GM10266 (cell line): ENCODE results near the gene ANGPTL4.
"Not testable (repeated sequence)": the region's sequence is repeated elsewhere in the genome, so short reads cannot be mapped to it uniquely, and the experiment has no call there.

Source experiments
- DNase-seq: peaks from one replicate; pipeline ENCODE4 v3.0.0; 2012; ENCODE audit errors: extremely low spot score
- TF ChIP-seq, protein P1 (sequence below): IDR thresholded peaks from 2 replicates; pipeline ENCODE4 v1.5.1; 2012; ENCODE audit warnings: mild to moderate bottlenecking, low read depth; ENCODE audit not compliant: control insufficient read depth, insufficient read depth; ENCODE audit errors: missing control alignments

The ANGPTL4 gene

GRCh38 chr19:8363803-8364771, at the start of gene ANGPTL4:
Gene ANGPTL4 (plus strand): TSS chr19:8364155. CDS start chr19:8364322, 167 bp downstream.
- TF ChIP-seq, protein P1, sequence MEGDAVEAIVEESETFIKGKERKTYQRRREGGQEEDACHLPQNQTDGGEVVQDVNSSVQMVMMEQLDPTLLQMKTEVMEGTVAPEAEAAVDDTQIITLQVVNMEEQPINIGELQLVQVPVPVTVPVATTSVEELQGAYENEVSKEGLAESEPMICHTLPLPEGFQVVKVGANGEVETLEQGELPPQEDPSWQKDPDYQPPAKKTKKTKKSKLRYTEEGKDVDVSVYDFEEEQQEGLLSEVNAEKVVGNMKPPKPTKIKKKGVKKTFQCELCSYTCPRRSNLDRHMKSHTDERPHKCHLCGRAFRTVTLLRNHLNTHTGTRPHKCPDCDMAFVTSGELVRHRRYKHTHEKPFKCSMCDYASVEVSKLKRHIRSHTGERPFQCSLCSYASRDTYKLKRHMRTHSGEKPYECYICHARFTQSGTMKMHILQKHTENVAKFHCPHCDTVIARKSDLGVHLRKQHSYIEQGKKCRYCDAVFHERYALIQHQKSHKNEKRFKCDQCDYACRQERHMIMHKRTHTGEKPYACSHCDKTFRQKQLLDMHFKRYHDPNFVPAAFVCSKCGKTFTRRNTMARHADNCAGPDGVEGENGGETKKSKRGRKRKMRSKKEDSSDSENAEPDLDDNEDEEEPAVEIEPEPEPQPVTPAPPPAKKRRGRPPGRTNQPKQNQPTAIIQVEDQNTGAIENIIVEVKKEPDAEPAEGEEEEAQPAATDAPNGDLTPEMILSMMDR = no peak
- peak; percentile 75 for DNase-seq

DNA sequence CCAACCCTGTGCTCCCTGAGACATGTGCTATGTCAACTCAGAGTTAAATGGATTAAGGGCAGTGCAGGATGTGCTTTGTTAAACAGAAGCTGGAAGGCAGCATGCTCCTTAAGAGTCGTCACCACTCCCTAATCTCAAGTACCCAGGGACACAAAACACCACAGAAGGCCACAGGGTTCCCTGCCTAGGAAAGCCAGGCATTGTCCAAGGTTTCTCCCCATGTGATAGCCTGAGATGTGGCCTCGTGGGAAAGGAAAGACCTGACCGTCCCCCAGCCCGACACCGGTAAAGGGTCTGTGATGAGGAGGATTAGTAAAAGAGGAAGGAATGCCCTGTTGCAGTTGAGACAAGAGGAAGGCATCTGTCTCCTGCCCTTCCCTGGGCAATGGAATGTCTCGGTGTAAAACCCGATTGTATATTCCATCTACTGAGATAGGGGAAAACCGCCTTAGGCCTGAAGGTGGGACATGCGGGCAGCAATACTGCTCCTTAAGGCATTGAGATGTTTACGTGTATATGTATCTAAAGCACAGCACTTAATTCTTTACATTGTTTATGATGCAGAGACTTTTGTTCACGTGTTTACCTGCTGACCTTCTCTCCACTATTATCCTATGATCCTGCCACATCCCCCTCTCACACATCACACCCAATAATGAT, 48.8 kb upstream of the ANGPTL4 start:
- DNase-seq = not testable (repeated sequence)

GRCh38 chr19:8316351-8317125, 47.4 kb upstream of the ANGPTL4 start:
- TF ChIP-seq, protein P1 = no peak
- no peak for DNase-seq

GRCh38 chr19:8318835-8319234, 45.1 kb upstream of the ANGPTL4 start:
- not testable (repeated sequence) for DNase-seq

DNA sequence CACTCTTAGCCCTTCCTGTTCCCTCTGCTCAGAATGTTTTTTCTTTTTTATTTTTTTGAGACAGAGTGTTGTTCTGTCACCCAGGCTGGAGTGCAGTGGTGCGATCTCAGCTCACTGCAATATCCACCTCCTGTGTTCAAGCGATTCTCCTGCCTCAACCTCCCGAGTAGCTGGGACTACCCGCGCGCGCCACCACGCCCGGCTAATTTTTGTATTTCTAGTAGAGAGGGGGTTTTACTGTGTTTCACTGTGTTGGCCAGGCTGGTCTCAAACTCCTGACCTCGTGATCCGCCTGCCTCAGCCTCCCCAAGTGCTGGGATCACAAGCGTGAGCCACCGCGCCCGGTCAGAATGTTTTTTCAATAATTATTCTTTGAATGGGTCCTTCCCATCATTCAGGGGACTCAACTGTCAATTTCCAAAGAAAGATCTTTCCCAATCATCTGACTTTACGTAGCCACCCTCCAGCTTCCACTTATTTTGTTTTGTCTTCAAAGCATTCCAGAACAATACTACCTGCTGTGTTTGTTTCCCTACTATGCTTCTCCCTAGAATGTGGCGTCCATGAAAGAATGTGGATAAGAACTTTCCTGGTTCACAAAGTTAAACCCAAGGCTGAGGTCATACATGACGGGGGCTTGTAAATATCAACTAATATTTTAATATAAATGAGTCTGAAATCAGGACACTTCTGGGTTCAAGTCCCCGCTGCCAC, 44.0 kb upstream of the ANGPTL4 start:
- TF ChIP-seq, protein P1 = no peak
- DNase-seq = no peak

DNA sequence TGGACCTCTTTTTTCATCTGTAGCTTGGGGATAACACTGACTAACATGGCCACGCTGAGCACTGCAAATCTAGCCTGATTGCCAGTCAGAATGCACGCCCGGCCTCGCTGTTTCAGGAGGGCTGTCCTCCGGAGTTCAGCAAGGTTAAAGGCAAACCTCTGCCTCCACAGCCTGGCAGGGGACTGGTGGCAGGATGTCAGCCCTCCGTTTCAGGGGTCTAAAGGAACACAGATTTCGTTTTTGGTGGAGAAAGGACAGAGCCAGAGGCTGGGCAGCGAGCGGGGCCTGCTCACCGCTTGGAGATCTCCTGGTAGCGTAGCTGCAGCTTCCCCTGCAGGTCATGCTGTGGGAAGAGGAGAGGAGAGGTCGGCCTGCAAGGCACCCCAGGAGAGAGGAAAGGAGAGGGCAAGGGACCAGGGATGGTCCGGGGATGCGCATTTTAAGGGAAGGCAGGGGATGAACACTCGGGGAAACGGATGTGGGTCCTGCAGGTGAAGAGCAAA, 43.3 kb upstream of the ANGPTL4 start:
- TF ChIP-seq, protein P1 = peak; percentile 6
- no peak for DNase-seq

- TF ChIP-seq, protein P1 = peak; percentile 66
Observed at GRCh38 chr19:8321067-8321985, 42.6 kb upstream of the ANGPTL4 start, which contains the start of the genes NDUFA7 and RPS28. Gene NDUFA7 (minus strand): TSS chr19:8321375. CDS start chr19:8321358, 17 bp downstream. Gene RPS28 (plus strand): TSS chr19:8321496. CDS start chr19:8321531, 35 bp downstream.

More at GRCh38 chr19:8321067-8321985, 42.6 kb upstream of the ANGPTL4 start, which contains the start of the genes NDUFA7 and RPS28:
- peak; percentile 95 for DNase-seq
